Hematopoietic multipotent progenitor cell treated with erythropoietin and hydrocortisone succinate and interleukin-3 and kit ligand, for 17 days (in vitro differentiated cells): ENCODE measurements around the gene LSP1.

Experiments used
- DNase-seq: peaks from one replicate; pipeline ENCODE4 v3.0.0-alpha.2; 2015; ENCODE audit warnings: low spot score

Gene LSP1

DNA sequence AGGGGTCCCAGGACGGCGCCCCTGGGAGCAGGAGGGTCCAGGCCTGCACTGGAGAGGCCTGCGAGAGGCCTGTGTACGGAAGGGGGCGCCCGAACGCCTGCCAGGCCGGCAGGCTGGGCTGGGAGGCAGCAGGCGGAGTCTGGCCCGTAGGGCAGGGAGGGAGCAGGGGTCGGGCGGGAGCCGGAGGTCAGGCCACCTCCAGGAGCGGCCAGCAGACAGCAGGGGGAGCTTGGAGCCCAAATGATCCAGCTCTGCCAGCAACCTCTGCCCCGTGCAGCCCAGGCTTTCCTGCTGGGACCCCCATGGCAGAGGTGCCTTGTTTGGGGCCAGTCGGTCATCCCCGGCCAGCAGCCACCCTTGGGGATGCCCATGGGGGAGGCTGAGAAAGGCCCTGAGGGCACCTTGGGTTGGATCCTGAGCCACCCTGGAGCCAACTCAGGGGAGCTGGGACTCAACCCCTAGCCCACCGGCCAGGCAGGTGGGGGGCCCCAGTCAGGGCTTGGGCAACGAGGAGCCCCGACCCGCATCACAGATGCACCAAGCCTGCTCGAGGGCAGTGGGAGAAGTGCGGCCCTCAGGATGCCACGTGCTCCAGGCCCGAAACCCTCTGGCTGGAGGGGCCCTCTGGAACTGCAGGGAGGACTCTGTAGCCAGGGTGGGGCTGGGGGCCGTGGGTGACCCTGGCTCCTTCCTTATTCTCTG is 27.7 kb upstream of the LSP1 start:
- DNase-seq, result no peak

- DNase-seq, result no peak
Measured at GRCh38 chr11:1825785-1826451, 27.0 kb upstream of the LSP1 start.

DNA sequence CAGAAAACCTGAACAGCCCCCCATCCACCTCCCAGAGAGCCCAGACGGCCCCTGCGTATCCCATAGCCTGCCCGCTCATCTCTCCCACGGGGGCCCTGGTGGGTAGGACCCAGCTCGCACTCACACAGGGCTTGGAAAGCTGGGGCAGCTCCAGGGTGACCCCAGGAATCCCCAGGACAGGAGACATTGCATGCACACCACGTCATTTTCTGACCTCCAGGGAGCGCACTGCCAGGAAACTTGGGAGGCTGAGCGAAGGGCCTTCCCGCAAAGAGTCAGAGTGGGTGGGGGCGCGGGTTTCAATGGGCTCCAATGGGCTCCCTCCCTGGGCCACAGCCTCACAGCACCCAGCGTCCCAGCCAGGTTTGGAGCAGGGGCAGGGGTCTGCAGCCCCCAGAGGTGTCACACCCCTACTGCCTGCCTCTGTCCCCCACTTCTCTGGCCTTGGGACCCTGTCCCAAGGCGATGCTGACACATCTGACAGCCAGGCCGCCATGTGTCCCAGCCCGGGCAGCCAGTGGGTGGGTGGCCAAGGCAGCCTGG is 26.3 kb upstream of the LSP1 start:
- DNase-seq, result no peak

DNA sequence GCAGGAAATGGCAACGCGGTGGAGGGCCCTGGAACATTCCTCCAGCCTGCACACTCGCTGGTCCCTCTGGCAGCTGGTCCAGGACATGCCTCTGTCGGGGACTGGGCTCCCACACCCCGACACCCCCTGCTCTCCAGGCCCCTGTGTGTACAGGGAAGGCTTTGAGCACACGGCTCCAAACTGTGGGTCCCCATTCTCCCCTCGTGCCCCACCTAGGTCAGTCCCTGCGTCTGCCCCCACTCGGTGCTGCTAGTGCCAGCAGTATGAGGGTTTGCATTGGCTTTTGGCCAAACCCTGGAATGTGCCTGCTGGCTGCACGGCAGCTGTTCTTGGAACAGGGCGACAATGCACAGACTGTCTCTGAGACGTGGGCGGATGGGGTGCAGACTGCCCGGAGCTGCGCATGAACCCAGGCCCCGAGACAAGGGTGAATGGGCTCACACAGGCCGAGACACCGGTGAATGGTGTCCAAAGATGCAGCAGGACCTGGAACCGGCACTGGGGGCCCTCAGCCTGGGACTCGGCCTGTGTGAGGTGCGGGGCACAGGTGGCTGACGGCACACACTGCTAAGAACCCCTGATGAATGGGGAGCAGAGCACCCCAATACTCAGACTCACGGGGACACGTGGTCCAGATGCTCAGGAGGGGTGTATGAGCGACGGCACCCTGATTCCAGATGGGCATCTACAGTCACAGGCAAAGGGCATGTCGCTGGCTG is 25.6 kb upstream of the LSP1 start:
- no peak for DNase-seq

GRCh38 chr11:1827931-1828330 is 25.0 kb upstream of the LSP1 start:
- no peak for DNase-seq

DNA sequence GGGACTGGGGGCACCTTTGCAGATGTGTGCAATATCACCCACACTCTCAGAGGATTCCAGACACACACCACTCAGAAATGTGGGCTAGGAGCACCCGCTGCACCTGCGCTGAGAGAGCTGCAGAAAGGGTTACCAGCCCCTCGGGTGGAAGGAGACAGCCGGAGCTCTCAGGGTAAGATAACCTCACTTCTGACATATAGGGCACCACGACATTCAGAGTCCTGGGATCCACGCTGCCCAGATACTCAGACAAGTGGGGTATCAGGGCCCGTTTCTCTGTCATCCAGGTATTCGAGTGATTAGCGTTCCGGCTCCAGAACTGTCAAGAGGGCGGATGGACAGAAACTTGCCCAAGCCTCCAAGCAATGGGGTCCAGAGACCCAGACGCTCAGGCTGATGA is 24.3 kb upstream of the LSP1 start:
- no peak for DNase-seq

GRCh38 chr11:1829039-1829820 is 23.7 kb upstream of the LSP1 start:
- DNase-seq, result no peak

- no peak for DNase-seq
Measured at GRCh38 chr11:1830004-1830321, 22.9 kb upstream of the LSP1 start.

DNA sequence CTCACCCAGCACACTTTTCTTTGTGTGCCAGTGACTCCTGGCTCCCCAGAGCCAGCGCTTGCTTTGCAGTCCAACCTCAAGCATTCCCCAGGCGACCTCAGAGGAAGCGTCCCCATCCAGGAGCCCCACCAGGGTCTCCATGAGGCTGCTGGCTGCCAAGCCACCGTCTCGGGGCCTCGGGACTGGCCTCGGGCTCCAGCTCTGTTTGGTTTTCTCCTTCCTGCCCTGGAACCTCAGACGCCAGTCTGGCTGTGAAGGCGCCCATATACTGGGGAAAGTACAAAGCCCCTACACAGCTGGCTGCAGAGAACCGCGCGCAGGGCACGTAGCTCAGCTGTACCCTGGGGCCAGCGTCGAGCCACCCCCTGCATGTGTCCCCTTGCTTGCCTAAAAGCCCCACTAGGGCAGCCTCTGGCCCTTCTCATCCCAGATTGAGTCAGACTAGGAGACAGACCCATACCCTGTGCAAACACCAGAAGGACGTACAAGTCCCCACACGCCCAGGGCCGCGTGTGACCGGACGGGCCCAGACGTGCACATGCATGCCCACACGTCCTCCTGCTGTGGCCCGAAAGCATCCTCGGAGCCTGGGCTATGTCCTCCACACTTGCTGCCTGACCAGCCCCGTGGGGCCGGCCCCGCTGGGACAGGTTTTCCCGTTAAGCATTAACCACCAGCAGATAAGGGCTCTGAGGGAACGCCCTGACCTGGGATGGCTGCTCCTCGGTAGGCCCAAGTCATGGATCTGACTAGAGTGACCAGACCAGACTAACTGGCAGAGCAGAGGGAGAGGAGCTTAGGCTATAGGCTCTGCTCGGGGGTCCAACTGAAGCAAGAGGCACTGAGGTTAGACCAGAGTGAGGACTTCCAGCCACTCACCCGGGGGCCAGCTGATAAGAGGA is 22.3 kb upstream of the LSP1 start:
- no peak for DNase-seq

DNA sequence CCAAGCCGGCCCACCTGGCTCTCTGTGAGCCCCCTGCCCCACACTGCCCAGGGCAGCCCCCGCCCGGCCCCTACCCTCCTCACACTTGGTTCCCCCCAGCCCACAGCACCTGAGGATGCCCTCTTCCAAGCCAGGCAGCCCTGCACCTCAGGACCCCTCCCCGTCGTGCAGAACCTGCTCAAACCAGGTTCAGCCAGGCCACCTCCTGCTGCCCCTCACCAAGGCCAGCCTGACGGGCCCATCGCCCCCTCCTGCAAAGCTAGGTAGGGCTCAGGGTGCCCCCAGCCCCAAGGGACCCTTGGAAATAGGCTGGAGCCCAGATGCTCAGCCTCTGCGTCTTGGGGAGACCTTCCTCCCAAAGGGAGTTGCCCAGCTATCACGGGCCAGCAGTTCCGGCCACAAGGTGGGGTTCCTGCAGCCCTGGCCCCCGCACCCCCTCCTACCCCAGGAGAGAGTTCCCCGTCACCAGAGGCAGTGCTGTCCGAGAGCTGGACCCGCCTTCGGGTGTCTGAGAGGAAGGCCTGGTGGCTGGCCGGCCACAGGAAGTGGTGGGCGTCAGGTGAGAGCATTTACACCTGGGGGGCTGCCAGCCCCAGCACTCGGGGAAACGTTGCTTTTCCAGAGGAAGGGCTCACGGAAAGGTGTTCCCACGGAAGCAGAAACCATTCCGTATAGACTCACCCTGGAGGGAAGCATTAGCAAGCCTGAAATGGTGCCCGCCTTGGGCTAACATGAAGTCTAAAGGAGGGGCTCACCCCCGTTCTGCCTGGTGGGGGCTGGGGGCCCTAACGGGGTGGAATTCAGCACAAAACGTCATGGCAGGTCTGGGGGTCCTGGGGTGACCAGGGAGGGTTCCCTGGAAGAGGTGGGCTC is 21.3 kb upstream of the LSP1 start:
- no peak for DNase-seq

DNA sequence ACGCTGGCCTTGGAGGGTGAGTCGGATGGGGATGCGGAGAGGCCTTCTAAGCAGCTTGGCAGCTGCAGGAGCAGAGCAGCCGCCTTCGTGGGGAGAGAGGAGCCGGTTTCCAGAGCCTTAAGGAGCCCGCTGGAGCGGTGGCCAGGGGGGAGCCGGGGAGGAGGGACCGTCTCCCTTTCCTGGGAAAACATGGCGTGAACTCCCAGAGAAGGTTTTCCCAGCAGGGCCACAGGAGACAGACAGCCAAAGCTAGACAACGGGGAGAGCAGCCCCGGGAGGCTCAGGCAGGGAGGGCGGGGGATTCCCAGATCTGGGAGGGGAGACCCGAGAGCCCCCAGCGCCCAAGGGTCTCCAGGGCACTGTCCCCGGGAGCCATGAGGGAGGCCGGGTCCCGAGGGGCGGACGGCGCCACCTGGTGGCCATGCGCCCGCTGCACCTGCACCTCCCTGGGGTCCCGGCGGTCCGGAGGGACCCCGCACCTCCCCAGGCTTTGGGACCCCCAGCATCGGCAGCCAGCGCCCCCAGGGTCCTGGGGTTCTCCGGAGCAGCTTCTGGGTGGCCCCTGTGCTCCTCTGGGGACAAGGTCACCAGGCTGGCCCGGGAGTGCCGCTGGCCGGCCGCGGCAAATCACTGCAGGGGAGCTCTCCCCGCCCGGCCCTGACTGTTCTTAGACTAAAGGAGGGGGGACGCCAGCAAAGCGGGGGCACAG is 20.5 kb upstream of the LSP1 start:
- peak; percentile 64 for DNase-seq

DNA sequence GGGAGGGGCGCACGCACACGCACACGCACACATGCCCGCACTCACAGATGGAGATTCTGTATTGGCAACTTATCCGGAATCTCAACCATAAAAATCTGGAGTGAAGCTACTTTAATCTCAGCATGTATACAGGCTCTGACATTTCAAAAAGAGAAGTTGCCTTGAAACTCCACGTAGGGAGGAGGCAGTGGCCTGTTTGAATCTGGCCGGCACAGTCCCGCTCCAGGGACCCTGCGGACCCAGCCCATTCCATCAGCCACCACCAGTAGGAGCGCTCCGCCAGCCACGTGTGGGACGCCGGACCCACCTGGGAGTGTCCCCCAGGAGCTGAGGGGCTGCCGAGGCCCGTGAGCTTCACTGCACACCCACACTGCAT is 20.0 kb upstream of the LSP1 start:
- no peak for DNase-seq

DNA sequence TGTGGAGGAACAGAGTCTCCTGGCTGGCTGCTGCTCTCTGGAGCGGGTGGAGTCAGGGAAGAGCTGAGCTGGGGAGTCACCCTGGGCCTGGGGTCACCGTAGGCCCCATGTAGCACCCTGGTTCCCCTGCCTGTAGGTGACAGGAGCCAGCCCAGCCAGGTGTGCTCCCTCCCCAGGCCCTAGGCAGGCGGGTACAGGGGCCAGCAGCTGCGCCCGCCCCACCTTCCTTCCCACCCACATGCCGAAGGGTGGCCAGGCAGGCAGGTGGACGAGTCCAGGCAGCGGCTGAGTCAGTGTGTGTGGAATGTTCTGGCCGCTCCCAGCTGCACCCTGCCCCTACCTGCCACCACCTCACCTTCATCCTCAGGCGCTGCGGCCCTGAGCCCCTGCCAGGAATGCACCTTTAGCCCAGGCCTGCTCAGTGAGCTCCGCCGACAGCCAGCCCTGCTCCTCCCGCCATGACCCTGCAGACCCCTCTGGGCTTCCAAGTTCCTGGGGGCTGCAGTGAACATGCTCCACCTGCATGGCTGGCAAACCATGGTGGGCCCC is 18.7 kb upstream of the LSP1 start:
- no peak for DNase-seq

DNA sequence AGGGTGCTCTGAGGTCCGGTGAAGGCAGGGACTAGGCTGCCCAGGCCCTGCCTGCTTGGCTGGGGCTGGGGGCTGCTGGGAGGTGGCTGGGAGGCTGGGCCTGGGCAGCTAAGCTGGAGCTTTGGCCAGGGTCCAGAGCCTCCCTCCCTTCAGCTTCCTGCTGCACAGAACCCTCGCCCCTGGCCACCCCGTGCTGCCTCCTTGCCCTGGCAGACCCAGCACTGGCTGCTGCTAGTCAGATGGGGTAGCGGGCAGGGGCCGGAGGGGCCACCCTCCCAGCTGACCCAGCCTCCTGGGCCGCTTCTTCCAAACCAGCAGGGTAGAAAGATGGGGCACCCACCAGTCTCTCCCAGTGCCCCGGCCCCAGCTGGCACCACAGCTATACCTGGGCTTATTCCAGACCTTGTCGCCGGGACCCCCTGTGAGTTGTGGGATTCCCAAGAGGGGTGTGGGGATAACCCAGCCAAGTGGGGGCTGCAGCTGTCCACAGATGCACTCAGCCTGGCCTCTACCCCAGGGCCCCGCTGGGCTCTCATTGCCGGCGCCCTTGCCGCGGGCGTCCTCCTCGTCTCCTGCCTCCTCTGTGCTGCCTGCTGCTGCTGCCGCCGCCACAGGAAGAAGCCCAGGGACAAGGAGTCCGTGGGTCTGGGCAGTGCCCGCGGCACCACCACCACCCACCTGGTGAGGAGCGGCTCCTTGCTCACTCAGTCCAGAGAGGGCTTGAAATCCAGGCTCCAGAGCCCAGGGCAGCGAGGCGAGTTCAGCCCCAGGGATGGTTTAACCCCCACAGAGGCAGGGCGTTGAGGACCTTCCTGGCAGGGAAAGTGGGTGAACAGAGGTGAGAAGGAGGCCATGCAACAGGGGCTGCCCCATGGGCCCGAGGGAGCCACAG is 17.9 kb upstream of the LSP1 start, which contains the start of gene SYT8:
TSS of gene SYT8 (plus strand) at position 212 of the 892 bp plus-strand sequence. CDS start at position 328, 116 bp downstream.
- DNase-seq, result no peak

GRCh38 chr11:1835671-1836010 is 17.2 kb upstream of the LSP1 start:
- DNase-seq, result no peak

DNA sequence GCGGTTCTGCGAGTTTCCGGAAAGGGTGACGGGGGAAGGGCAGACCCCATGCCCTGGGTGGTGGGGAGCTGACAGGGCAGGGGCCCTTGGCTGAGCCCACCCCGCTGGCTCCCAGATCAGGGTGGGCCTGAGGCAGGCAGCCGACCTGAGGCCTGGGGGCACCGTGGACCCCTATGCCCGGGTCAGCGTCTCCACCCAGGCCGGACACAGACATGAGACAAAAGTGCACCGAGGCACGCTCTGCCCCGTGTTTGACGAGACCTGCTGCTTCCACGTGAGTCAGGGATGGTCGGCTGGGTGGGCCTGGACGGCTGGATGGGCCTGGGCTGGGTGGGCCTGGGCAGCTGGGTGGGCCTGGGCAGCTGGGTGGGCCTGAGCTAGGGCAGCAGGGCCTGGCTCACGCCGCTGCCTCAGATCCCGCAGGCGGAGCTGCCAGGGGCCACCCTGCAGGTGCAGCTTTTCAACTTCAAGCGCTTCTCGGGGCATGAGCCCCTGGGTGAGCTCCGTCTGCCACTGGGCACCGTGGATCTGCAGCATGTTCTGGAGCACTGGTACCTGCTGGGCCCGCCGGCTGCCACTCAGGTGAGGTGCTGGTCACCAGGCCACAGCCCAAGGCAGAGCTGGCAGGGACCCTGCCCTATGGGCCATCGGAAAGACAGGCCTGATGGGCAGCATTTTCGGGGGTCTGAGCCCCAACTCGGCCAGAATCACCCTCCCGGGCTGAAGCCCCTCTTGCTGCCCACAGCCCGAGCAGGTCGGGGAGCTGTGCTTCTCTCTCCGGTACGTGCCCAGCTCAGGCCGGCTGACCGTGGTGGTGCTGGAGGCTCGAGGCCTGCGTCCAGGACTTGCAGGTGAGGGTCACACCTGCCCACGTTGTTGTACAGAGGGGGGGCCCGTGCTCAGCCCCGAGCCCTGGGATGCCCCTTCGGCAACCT is 16.6 kb upstream of the LSP1 start:
- DNase-seq, result no peak
